HG03457 (cell line): ENCODE data around the gene MYOM3.
"Not testable (repeated sequence)": the region's sequence is repeated elsewhere in the genome, so short reads cannot be mapped to it uniquely, and the experiment has no call there.

ENCODE experiments used
- ATAC-seq: cut with Tn5 transposase; IDR thresholded peaks from one replicate; pipeline ENCODE4 v1.9.1; 2021; ENCODE audit warnings: moderate number of reproducible peaks; ENCODE audit not compliant: unreplicated experiment

Gene MYOM3

DNA sequence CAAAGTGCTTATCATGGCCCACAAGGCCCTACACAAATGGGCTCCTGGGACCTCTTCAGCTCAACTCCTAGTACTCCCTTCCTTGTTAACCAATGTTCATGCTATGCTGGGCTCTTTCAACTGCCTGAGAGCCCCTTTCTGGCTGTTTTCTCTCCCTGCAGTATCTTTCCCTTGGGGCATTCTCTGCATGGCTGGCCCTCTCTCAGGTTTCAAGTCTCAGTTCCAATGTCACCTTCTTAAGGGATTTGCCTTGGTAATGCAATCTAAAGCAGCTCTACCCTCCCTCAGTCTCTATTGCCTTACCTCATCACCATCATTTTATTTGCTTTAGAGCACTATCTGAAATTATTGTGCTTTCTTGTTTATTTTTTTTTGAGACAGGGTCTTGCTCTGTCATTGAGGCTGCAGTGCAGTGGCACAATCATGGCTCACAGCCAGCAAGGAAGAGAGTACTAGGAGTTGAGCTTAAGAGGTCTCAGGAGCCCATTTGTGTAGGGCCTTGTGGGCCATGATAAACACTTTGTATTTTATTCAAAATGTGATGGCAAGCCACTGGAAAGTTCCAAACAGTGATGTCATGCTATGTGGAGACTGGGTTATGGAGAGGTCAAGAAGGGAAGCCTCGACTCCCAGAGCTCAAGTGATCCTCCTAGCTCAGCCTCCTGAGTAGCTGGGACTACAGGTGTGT lies 68.4 kb downstream of the MYOM3 start:
- ATAC-seq, result no peak

DNA sequence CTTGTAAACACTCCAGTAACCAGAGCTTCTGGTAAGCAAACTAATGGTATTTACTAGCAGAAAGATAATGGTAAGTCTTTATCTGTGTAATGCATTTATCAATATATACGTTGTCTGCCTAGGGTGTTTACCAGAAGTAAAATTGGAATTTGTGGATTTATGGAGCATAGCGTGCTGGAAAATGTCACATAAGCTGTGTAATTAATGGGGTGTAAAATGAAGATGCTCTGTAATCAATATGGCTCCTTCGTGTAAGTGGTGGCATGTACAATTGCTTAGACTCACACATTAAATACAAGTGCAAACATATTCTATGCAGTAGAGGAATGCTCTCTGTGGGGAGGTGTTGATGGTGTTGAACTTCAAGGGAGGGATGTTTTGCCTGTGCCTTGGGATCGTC lies 69.6 kb downstream of the MYOM3 start:
- no peak for ATAC-seq

DNA sequence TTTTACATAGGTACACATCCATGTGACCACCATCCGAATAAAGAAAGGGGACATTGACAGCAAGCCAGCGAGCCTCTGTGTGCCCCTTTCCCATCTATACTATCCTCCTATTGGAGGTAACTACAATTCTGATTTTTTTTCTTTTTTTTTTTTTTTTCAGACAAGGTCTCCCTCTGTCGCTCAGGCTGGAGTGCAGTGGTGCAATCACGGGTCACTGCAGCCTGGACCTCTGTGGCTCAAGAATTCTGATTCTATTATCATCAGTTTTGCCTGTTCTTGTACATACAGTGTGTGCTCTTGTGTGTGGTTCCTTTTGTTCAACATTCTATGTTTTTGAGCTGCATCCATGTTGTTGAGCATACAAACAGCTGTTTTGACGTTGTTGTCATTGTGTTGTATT lies 75.8 kb downstream of the MYOM3 start:
- no peak for ATAC-seq

DNA sequence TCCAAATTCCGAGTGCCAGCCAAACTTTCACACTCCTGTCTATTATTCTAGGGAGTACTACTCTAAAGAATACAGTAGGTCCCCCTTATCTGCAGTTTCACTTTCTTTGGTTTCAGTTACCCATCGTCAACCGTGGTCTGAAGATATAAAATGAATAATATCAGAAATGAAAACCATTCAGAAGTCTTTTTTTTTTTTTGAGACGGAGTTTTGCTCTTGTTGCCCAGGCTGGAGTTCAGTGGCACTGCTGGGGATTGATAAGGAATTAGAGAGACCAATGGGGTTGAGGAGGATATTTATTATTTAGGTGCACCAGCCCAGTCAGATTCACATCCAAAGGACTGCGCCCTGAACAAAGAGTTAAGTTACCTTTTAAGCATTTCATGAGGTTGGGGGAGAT lies 79.0 kb downstream of the MYOM3 start:
- ATAC-seq, result no peak

DNA sequence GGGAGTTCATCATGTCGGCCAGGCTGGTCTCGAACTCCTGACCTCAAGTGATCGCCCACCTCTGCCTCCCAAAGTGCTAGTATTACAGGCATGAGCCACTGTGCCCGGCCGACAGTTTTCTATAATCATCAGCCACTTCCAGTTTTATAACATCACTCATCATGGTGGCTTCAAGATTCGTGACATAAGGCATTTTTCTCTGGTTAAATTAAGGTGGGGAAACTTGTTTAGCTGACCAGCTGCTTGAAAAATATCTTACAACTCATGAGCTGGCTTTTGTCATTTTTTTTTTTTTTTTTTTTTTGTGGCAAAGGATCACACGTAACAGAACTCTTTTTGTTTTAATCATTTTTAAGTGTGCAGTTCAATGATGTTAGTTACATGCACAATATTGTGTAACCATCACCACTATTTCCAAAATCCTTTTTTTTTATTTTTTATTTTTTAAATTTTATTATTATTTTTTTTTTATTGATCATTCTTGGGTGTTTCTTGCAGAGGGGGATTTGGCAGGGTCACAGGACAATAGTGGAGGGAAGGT lies 80.9 kb downstream of the MYOM3 start:
- ATAC-seq, result not testable (repeated sequence)

DNA sequence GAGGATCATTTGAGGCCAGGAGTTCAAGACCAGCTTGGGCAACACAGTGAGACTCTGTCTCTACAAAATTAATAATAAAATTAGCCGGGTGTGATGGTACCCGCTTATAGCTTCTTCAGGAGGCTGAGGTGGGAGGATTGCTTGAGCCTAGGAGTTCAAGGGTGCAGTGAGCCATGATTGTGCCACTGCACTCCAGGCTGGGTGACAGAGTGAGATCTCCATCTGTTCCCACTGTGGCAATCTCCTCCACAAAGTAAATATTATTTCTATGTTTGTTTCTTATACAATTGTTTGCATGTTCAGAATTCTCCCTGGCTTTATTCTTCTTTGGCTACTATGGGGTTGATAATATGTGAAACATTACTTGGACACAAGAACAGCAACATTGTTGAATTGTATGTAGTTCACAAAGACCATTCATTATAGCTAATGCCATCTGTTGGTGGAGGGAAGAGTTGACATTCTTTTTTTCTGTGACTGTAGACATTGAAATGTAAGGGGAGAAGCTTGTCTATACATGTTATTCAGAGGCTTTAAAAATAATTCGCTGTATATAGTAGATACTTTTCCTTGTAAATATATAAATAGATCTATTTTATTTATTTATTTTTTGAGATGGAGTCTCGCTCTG lies 84.0 kb downstream of the MYOM3 start:
- no peak for ATAC-seq

DNA sequence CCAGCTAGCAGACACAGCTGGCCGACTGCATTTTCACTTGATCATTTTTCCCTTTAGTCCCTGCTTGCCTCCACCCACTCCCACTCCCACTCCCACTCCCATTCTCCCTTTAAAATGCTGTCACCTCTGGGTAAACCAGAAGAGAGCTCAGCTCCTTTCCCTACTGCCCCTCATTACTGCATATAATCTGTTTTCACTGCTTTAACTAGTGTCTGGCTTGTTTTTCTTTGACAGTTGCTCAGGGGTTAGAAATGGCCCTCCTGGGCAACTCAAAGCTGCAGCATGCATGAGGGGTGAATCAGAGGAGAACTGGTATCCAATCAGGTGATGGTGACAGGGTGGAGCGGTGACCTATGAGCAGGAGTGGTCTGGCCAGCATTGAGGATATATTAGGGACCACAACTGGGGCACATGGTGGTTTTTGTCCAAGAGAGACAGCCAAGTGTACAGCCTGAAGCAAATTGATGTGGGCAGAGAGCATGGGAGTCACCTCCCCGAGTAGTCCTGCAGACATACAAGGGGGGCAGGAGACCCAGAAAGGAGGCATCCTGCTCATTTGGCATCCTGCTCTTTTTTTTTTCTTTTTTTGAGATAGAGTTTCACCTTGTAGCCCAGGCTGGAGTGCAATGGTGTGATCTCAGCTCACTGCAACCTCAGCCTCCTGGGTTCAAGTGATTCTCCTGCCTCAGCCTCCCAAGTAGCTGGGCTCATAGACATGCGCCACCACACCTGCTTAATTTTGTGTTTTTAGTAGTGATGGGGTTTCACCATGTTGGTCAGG lies 89.2 kb downstream of the MYOM3 start:
- no peak for ATAC-seq

DNA sequence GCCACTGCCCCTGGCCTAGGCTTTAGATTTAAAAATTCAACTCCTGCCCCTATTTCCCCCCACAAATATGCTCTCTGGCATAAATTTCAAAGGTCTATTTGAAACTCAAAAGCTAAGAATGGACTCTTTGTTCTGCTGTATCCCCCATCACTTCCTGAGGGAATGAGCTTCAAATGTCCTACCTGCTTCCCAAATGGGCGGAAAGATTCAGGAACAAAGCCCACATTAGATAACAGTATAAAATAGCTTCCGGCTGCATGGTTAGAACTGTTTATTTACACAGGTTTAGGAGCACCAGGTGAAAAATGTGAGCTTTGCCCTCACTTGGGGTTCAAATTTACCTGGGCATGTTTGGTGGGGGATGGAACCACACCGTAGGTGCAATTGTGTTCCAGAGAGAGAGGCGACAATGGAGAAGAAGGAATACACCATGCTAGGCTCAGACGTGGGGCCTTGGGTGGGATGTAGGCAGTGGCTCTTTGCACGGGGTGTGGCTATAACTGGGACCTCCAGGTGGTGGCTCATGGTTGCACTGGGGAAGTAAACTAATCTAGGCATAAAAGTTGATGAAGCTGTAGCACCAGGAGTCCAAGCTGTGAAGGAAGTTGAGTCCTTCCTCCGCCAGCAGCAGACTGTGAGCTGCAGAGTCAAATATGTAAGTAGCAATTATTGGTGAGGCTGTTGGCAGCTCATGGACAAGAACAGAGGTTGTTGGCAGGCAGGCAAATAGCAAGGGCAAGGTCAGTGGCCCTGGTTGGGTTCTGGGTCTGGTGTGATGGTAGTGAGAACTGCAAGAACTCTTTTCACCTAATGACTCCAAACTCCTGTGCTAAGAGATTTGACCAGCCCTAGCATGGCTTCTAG lies 90.3 kb downstream of the MYOM3 start:
- no peak for ATAC-seq

DNA sequence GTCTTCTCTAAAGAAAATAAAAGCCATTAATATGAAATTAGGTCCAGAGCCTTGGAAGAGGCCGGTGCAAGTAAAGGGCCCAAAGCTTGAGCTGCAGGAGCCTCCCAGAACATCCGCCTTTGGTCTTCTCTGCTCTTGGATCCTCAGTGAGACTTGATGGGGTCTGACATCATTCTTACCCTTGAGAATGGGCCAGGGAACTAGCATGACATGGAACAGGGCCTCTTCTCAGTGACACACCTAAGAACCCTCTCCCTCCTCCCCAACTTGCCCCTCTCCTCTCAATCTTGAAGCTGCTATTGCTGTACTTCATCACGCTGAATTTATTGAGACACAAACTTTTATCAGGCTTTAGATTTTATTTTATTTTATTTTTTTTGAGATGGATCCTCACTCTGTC lies 91.5 kb downstream of the MYOM3 start:
- no peak for ATAC-seq

DNA sequence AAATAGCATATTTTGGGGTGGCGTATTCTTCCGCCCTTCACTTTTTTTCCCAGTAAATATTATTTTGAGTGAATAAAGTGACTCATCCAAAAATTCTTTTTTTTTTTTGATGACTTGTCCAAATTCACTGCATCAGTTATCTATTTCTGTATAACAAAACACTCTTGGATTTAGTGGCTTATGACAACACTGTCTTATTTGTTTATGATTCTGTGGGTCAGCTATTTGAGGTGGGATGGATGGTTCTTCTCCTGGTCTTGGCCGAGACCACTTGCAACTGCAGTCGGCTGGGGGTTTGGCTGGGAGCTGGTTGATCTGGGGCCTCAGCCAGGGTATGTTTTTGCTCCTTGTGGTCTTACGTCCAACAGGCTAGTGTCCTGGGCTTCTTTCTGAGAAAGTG lies 91.9 kb downstream of the MYOM3 start:
- ATAC-seq, result no peak

DNA sequence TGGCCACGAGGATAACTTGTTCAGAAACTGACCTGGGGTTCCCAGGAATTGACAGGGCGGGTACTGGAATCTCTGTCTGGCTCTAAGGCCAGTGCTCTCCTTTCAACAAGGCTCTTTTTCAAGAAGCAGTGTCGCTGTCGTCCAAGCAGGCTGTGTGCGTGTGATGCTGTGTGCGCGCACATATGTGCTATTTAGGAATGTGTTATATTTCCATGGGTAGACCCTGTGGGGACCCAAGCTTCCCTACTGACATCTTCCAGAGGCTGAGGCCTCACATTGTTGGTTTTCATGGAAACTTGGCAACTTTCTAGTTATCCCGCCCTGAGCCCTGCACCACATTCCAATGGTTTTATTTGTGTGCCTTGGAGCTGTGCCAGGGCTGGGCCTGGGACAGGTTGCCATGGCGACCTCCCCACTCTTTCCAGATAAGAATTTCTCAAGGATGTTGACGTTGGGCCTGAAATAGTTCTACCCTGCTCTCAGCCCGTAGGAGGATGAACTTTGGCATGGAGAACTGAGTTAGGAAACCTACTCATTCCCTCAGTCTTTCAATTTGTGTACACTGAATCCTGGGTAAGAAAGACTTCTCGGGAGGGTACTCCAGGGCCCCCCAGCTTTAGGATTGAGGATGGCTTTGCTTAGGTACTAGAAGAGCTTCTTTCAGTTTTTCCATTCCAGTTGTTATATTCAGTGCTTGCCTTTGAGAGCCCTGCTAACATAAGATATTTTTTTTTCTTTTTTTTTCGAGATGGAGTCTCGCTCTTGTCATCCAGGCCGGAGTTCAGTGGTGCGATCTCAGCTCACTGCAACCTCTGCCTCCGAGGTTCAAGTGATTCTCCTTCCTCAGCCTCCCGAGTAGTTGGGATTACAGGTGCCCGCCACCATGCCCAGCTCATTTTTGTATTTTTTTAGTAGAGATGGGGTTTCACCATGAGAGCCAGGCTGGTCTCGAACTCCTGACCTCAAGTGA lies 93.0 kb downstream of the MYOM3 start:
- no peak for ATAC-seq

DNA sequence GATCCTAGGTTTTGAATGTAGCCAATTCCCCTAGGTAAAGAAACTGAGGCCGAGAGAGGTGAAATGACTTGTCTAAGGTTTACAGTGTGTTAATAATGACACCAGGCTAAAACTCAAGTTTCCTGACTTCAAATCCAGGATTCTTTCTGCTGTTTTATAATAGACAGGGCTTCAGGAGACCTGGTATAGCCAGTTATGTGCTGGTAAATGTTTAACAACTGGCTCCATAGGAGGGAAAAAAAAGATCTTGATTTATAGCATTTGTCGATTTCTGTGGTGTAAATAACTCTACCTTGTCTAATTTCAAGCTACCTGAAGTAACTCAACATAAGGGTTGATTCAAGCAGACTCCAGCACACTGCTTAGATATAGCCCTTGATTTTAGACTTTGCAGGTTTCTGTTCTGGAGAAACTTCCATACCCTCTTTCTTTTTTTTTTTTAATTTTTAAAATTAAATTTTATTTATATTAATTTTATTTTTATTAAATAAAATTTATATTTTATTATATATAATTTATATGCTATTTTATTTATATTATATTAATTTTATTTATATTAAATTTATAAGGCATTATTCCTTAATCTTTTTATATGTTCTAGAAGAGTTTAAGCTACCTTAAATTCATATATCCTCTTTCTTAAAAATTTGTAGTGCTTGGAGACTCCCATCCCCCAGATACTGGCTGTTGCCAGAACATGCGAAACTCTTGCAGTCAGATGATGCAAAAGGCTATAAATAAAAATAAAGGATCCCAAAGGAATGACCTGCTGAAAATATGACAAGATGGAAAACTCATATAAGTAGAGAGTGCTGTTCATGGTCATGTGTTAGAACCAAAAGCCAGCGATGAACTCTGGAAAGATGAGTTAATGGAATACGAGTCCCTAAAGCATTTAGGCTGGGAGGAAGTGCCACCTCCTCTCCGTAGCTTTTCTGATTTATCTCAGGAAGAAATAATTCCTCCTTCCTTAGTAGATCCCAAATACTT lies 96.4 kb downstream of the MYOM3 start:
- no peak for ATAC-seq

DNA sequence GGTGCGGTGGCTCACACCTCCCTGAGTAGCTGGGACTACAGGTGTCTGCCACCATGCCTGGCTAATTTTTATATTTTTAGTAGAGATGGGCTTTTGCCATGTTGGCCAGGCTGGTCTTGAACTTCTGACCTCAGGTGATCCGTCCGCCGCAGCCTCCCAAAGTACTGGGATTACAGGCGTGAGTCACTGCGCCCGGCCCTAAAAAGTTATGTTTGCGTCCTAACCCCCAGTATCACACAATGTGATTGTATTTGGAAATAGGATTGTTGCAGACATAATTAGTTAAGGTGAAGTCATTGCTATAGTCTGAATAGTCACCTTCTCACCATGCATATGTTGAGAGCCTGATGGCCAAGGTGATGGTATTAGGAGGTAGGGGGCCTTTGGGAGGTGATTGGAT lies 99.1 kb downstream of the MYOM3 start:
- ATAC-seq, result not testable (repeated sequence)

DNA sequence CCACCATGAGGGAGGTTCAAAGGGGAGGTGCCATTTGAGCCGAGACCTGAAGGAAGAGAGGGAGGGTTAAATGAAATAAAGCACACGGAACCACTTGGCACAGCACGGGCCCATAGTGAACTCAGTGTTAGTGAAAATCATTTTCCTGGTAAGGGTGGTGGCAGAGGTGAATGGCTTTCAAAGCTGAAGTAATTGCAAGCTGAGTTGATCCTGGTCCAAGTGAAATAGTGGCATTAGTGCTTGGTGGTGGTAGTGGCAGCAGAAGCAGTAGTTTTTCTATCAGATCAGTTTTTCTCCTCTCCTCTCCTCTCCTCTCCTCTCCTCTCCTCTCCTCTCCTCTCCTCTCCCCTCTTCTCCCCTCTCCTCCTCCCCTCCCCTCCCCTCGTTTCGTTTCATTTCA lies 101.3 kb downstream of the MYOM3 start:
- ATAC-seq, result no peak

DNA sequence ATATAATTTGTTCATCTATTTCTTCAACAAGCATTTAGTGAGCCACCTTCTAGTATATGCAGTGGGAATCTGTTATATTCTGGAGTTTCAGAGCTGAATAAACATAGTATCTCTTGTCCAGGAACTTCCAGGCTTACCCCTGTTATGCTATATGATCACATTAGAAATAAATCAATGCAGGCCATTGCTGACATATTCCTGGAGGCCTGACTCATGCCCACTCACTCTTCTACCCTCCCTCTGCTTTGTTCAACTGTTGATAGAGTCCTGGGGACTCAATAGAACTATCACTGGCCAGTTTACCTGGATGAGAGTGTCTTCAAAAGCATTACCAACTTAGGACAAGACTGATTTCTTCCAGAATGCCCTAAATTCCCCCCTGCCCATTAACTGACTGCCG lies 102.5 kb downstream of the MYOM3 start:
- no peak for ATAC-seq

DNA sequence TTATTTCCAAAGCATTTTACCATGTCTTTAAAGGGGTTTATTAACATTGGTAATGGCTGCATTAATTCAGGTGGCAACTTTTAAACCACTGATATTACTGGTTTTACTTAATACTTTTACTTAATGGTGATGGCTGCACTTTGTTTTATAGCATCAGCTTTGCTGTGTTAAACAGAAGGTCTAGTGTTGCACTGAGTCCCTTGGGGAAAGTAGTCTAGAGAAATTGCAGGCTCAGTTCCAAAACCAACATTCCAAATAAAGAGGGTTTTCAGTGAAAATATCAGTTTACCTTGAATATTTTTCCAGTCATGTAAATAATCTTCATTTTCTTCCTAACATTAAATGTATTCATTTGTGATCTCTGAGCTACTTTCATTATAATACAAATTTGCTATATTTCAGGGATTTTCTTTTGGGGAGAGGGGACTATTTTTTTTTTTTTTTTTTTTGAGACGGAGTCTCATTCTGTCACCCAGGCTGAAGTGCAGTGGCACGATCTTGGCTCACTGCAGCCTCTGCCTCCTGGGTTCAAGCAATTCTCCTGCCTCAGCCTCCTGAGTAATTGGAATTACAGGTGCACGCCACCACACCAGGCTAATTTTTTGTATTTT lies 103.3 kb downstream of the MYOM3 start:
- ATAC-seq, result not testable (repeated sequence)

DNA sequence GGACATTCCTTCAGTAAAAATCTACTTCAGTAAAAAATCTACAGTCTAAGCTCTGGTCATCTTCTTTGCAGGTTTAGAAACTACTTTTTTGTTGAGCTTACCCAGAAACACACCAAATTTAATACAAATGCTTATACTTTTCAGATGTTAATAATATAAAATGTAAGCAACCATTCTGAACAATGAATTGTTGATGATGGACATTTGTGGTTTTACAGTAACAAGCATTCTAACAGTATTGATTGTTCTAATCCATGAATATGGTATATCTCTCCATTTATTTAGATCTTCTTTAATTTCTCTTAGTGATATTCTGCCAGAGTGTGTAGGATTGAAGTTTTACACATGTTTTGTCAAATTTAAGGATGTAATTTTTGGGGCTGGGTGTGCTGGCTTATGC lies 104.9 kb downstream of the MYOM3 start:
- no peak for ATAC-seq
